ENCODE data around the gene NDUFAF2. TPM values are rescaled to one million over a fixed set of nuclear protein-coding genes. Genes with fewer than 3 reads are reported as not detected.

The NDUFAF2 gene
- total RNA-seq, 5 donors from 2014 or later (not counting 1 experiment from before 2014, with no cell fraction given), result 10.8 to 18.4 (median 18.0) TPM

DNA sequence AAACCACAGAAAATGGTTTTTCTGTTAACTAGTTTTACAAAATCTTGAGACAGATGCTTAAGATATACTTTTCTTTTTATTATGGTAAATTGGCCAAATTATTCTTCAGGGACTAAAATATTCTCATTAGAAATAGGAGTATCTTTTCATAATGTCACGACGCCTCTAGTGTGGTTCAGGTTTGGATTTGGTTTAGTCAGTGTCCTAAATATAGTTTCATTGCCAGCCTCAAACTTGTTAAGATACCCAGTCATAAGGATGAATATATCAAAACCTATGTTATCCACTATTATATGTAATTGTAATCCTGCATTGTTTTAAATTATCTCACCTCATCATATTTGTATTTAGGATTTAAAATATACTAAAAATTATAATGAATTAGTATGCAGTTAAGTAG lies 13.7 kb downstream of the NDUFAF2 start:
- no peak overlapping the region for H3K27ac ChIP-seq (ENCODE audit: low read length)
- DNase-seq (no peak), ATAC-seq (replicated peaks in 1 of 4) (no peak)
- H3K36me3 Mint-ChIP-seq, result no peaks in the 10 kb centered on the region
- no peaks in the 10 kb centered on the region for H3K27me3 ChIP-seq (replicated peaks in 1 of 2; ENCODE audit: control insufficient read depth in 2 of 2, extremely low read depth in 1 of 2, insufficient read depth in 2 of 2, low read length in 1 of 2)
- ChIA-PET CTCF (interaction anchor here (0.6 to 2.4 kb wide), 4 partner anchors 14 to 1185 kb away, joined by 3 to 12 read pairs (median 8); partner anchors contain the start of genes ERCC8 (in 1 of the 2) and NDUFAF2 (in 1 of the 2)), POLR2A (interaction anchor here in 1 of 2 donors (0.6 kb wide), 1 partner anchor 271 kb away, joined by 3 read pairs; no protein-coding TSS in a partner anchor)
- H3K4me1 Mint-ChIP-seq, result peaks cover 4 to 21% (median 11%) of the 10 kb centered on the region in 3 donors
- peaks cover 0 to 2% of the 10 kb centered on the region in 2 experiments for H3K4me1 ChIP-seq (ENCODE audit: control insufficient read depth in 1 of 2, extremely low read depth in 1 of 2, insufficient read depth in 2 of 2, low read length in 2 of 2)
- H3K4me3 Mint-ChIP-seq, result no peak overlapping the region
- no peak overlapping the region for H3K4me3 ChIP-seq (ENCODE audit: control insufficient read depth in 1 of 2, extremely low read depth in 1 of 2, low read length in 1 of 2)
- peaks cover 0 to 8% (median 1%) of the 10 kb centered on the region in 3 donors for H3K9me3 Mint-ChIP-seq
- H3K27me3 Mint-ChIP-seq, result no peaks in the 10 kb centered on the region
- no peaks in the 10 kb centered on the region for H3K9me3 ChIP-seq
- no peaks in the 10 kb centered on the region for H3K36me3 ChIP-seq (ENCODE audit: control insufficient read depth in 2 of 2, extremely low read depth in 1 of 2, insufficient read depth in 1 of 2, low read length in 1 of 2)
- H3K27ac Mint-ChIP-seq, result no peak overlapping the region
- no CpG with 5 or more reads among the region's 2 CpGs for WGBS (ENCODE audit: insufficient coverage)

- Histone ChIP-seq H3K27ac (ENCODE audit: low read length) (no peak overlapping the region), H3K27me3 (replicated peaks in 1 of 2; ENCODE audit: control insufficient read depth in 2 of 2, extremely low read depth in 1 of 2, insufficient read depth in 2 of 2, low read length in 1 of 2) (no peaks in the 10 kb centered on the region), H3K36me3 (ENCODE audit: control insufficient read depth in 2 of 2, extremely low read depth in 1 of 2, insufficient read depth in 1 of 2, low read length in 1 of 2) (no peaks in the 10 kb centered on the region), H3K4me3 (ENCODE audit: control insufficient read depth in 1 of 2, extremely low read depth in 1 of 2, low read length in 1 of 2) (no peak overlapping the region), H3K4me1 (ENCODE audit: control insufficient read depth in 1 of 2, extremely low read depth in 1 of 2, insufficient read depth in 2 of 2, low read length in 2 of 2) (peaks cover 0 to 2% of the 10 kb centered on the region in 2 experiments), H3K9me3 (no peaks in the 10 kb centered on the region)
- ChIA-PET CTCF (interaction anchor here (0.6 to 2.4 kb wide), 4 partner anchors 14 to 1264 kb away, joined by 5 to 12 read pairs (median 8); partner anchors contain the start of genes ERCC8 (in 1 of the 2) and NDUFAF2 (in 1 of the 2)), POLR2A (no interaction called here)
- peaks cover 0 to 8% (median 1%) of the 10 kb centered on the region in 3 donors for H3K9me3 Mint-ChIP-seq
- peak in 1 of 35 experiments; percentile 33 for DNase-seq
- no peaks in the 10 kb centered on the region for H3K27me3 Mint-ChIP-seq
- no peak overlapping the region for H3K4me3 Mint-ChIP-seq
- no peak overlapping the region for H3K27ac Mint-ChIP-seq
- ATAC-seq (replicated peaks in 1 of 4), result no peak
- no peaks in the 10 kb centered on the region for H3K36me3 Mint-ChIP-seq
- H3K4me1 Mint-ChIP-seq, result peaks cover 6 to 22% (median 12%) of the 10 kb centered on the region in 3 donors
Measured at GRCh38 chr5:60959156-60959555, 14.2 kb downstream of the NDUFAF2 start.

- POLR2A ChIA-PET, result interaction anchor here in 1 of 2 donors (0.6 kb wide), 1 partner anchor 14 kb away, joined by 4 read pairs; no protein-coding TSS in a partner anchor
- Histone ChIP-seq H3K4me3 (ENCODE audit: control insufficient read depth in 1 of 2, extremely low read depth in 1 of 2, low read length in 1 of 2) (no peak overlapping the region), H3K36me3 (ENCODE audit: control insufficient read depth in 2 of 2, extremely low read depth in 1 of 2, insufficient read depth in 1 of 2, low read length in 1 of 2) (no peaks in the 10 kb centered on the region), H3K9me3 (no peaks in the 10 kb centered on the region), H3K27me3 (replicated peaks in 1 of 2; ENCODE audit: control insufficient read depth in 2 of 2, extremely low read depth in 1 of 2, insufficient read depth in 2 of 2, low read length in 1 of 2) (no peaks in the 10 kb centered on the region), H3K4me1 (ENCODE audit: control insufficient read depth in 1 of 2, extremely low read depth in 1 of 2, insufficient read depth in 2 of 2, low read length in 2 of 2) (peaks cover 0 to 2% of the 10 kb centered on the region in 2 experiments), H3K27ac (ENCODE audit: low read length) (no peak overlapping the region)
- peak in 6 of 35 experiments; percentile 4 to 44 (median 7) for DNase-seq
- Mint-ChIP-seq H3K27me3 (no peaks in the 10 kb centered on the region), H3K4me1 (peaks cover 6 to 22% (median 12%) of the 10 kb centered on the region in 3 donors), H3K9me3 (peaks cover 0 to 3% (median 0%) of the 10 kb centered on the region in 3 donors), H3K36me3 (peaks cover 11% of the 10 kb centered on the region), H3K4me3 (no peak overlapping the region), H3K27ac (no peak overlapping the region)
- CTCF ChIA-PET, result interaction anchor here (0.8 to 1.5 kb wide), 3 partner anchors 16 to 1160 kb away, joined by 3 to 14 read pairs (median 7); partner anchors contain the start of genes ERCC8 (in 1 of the 2) and NDUFAF2 (in 1 of the 2)
- WGBS (ENCODE audit: insufficient coverage), result no CpG with 5 or more reads among the region's 2 CpGs
- peak in 1 of 4 experiments; percentile 46 for ATAC-seq (replicated peaks in 1 of 4)
Measured at GRCh38 chr5:60960591-60960990, 15.6 kb downstream of the NDUFAF2 start.

GRCh38 chr5:60961685-60962084 lies 16.7 kb downstream of the NDUFAF2 start:
- Mint-ChIP-seq H3K9me3 (peaks cover 4 to 14% (median 9%) of the 10 kb centered on the region in 3 donors), H3K27me3 (no peaks in the 10 kb centered on the region), H3K4me3 (no peak overlapping the region), H3K4me1 (peaks cover 6 to 20% (median 11%) of the 10 kb centered on the region in 3 donors), H3K36me3 (peaks cover 22% of the 10 kb centered on the region), H3K27ac (no peak overlapping the region)
- no peak for DNase-seq
- no peaks in the 10 kb centered on the region for H3K27me3 ChIP-seq (replicated peaks in 1 of 2; ENCODE audit: control insufficient read depth in 2 of 2, extremely low read depth in 1 of 2, insufficient read depth in 2 of 2, low read length in 1 of 2)
- ChIA-PET POLR2A (interaction anchor here in 1 of 2 donors (0.7 kb wide), 1 partner anchor 27 kb away, joined by 6 read pairs; no protein-coding TSS in a partner anchor), CTCF (interaction anchor here (0.6 to 1.3 kb wide), 14 partner anchors 17 to 1891 kb away, joined by 3 to 17 read pairs (median 4); partner anchors contain the start of genes ERCC8 (in 2 of the 2) and NDUFAF2 (in 2 of the 2))
- H3K27ac ChIP-seq (ENCODE audit: low read length), result no peak overlapping the region
- H3K9me3 ChIP-seq, result no peaks in the 10 kb centered on the region
- H3K36me3 ChIP-seq (ENCODE audit: control insufficient read depth in 2 of 2, extremely low read depth in 1 of 2, insufficient read depth in 1 of 2, low read length in 1 of 2), result no peaks in the 10 kb centered on the region
- no peak overlapping the region for H3K4me3 ChIP-seq (ENCODE audit: control insufficient read depth in 1 of 2, extremely low read depth in 1 of 2, low read length in 1 of 2)
- H3K4me1 ChIP-seq (ENCODE audit: control insufficient read depth in 1 of 2, extremely low read depth in 1 of 2, insufficient read depth in 2 of 2, low read length in 2 of 2), result peaks cover 0 to 2% of the 10 kb centered on the region in 2 experiments
- no CpG with 5 or more reads among the region's 2 CpGs for WGBS (ENCODE audit: insufficient coverage)
- no peak for ATAC-seq (replicated peaks in 1 of 4)

DNA sequence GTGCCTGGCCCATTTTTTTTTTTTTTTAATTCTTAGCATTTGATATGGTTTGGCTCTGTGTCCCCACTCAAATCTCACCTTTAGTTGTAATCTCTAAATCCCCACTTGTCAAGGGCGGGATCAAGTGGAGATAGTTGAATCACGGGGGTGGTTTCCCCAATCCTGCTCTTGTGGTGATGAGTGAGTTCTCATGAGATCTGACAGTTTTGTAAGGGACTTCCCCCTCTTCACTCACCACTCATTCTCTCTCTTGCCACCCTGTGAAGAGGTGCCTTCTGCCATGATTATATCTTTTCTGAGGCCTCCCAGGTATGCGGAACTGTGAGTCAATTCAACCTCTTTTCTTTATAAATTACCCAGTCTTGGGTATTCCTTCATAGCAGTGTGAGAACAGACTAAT lies 27.2 kb downstream of the NDUFAF2 start:
- no peaks in the 10 kb centered on the region for H3K9me3 ChIP-seq
- ChIA-PET CTCF (interaction anchor here in 1 of 2 donors (0.7 kb wide), 1 partner anchor 564 kb away, joined by 3 read pairs; no protein-coding TSS in a partner anchor), POLR2A (no interaction called here)
- H3K27ac ChIP-seq (ENCODE audit: low read length), result no peak overlapping the region
- H3K9me3 Mint-ChIP-seq, result peaks cover 7 to 35% (median 15%) of the 10 kb centered on the region in 3 donors
- H3K36me3 ChIP-seq (ENCODE audit: control insufficient read depth in 2 of 2, extremely low read depth in 1 of 2, insufficient read depth in 1 of 2, low read length in 1 of 2), result no peaks in the 10 kb centered on the region
- H3K4me1 ChIP-seq (ENCODE audit: control insufficient read depth in 1 of 2, extremely low read depth in 1 of 2, insufficient read depth in 2 of 2, low read length in 2 of 2), result no peaks in the 10 kb centered on the region
- H3K4me1 Mint-ChIP-seq, result peaks cover 18 to 32% (median 22%) of the 10 kb centered on the region in 3 donors
- DNase-seq (peak in 1 of 35 experiments; percentile 6), ATAC-seq (replicated peaks in 1 of 4) (no peak)
- no peaks in the 10 kb centered on the region for H3K27me3 Mint-ChIP-seq
- H3K36me3 Mint-ChIP-seq, result peaks cover 42% of the 10 kb centered on the region
- no peak overlapping the region for H3K27ac Mint-ChIP-seq
- no peak overlapping the region for H3K4me3 ChIP-seq (ENCODE audit: control insufficient read depth in 1 of 2, extremely low read depth in 1 of 2, low read length in 1 of 2)
- no peaks in the 10 kb centered on the region for H3K27me3 ChIP-seq (replicated peaks in 1 of 2; ENCODE audit: control insufficient read depth in 2 of 2, extremely low read depth in 1 of 2, insufficient read depth in 2 of 2, low read length in 1 of 2)
- no peak overlapping the region for H3K4me3 Mint-ChIP-seq
- WGBS (ENCODE audit: insufficient coverage), result no CpG with 5 or more reads among the region's 3 CpGs

GRCh38 chr5:60977956-60978737 lies 33.1 kb downstream of the NDUFAF2 start:
- no peak for DNase-seq
- WGBS (ENCODE audit: insufficient coverage), result 93% methylated on average over 2 of the region's 9 CpGs
- no peak for ATAC-seq (replicated peaks in 1 of 4)
- Mint-ChIP-seq H3K4me1 (peaks cover 7 to 19% (median 14%) of the 10 kb centered on the region in 3 donors), H3K27ac (no peak overlapping the region), H3K9me3 (peaks cover 11 to 24% (median 14%) of the 10 kb centered on the region in 3 donors), H3K4me3 (no peak overlapping the region), H3K36me3 (peaks cover 52% of the 10 kb centered on the region), H3K27me3 (no peaks in the 10 kb centered on the region)
- Histone ChIP-seq H3K4me3 (ENCODE audit: control insufficient read depth in 1 of 2, extremely low read depth in 1 of 2, low read length in 1 of 2) (no peak overlapping the region), H3K9me3 (peaks cover 3% of the 10 kb centered on the region), H3K4me1 (ENCODE audit: control insufficient read depth in 1 of 2, extremely low read depth in 1 of 2, insufficient read depth in 2 of 2, low read length in 2 of 2) (no peaks in the 10 kb centered on the region), H3K36me3 (ENCODE audit: control insufficient read depth in 2 of 2, extremely low read depth in 1 of 2, insufficient read depth in 1 of 2, low read length in 1 of 2) (no peaks in the 10 kb centered on the region), H3K27ac (ENCODE audit: low read length) (no peak overlapping the region), H3K27me3 (replicated peaks in 1 of 2; ENCODE audit: control insufficient read depth in 2 of 2, extremely low read depth in 1 of 2, insufficient read depth in 2 of 2, low read length in 1 of 2) (no peaks in the 10 kb centered on the region)
- ChIA-PET CTCF (interaction anchor here in 1 of 2 donors (0.7 kb wide), 1 partner anchor 18 kb away, joined by 3 read pairs; no protein-coding TSS in a partner anchor), POLR2A (interaction anchor here in 1 of 2 donors (1.4 kb wide), 1 partner anchor 13 kb away, joined by 4 read pairs; no protein-coding TSS in a partner anchor)

Data from T-cell (primary cell).